OCI-LY7 (cell line): ENCODE measurements around the gene SERPINB13. TPM values are rescaled to one million over a fixed set of nuclear protein-coding genes. Genes with fewer than 3 reads are reported as not detected.

Experiments used
- BruUV-seq: library from RNA; stranded (reverse); fragments of 400-500 nt; replicated peaks from 2 replicates; lab custom pipeline; 2021; lab: Mats Ljungman, UMichigan
- CTCF ChIA-PET: fragments of 300-600 bp; sonication (Branson Sonifier 250); formaldehyde crosslinking; loops from one replicate; lab custom pipeline; 2022; ENCODE audit warnings: antibody characterized with exemption; ENCODE audit not compliant: unreplicated experiment; lab: Charles Lee
- POLR2A ChIA-PET: fragments of 300-600 bp; sonication (Branson Sonifier 250); formaldehyde crosslinking; loops from one replicate; lab custom pipeline; 2022; ENCODE audit warnings: antibody characterized with exemption; lab: Charles Lee
- DNase-seq: peaks from one replicate; pipeline ENCODE4 v3.0.0-alpha.2; 2015; ENCODE audit warnings: low spot score
- H2AFZ ChIP-seq: fragments of 200-600 bp; sonication (generic), shearing (Covaris generic); 2 replicates; pipeline ENCODE4 v1.6.1; 2014; ENCODE audit warnings: mild to moderate bottlenecking, antibody characterized with exemption, low read length, moderate library complexity
- H3K27ac ChIP-seq: fragments of 200-600 bp; sonication (generic); 2 replicates; pipeline ENCODE4 v1.5.1; 2014; ENCODE audit warnings: mixed run types, low read depth, mild to moderate bottlenecking, moderate library complexity, low read length, inconsistent platforms; ENCODE audit not compliant: poor library complexity, severe bottlenecking
- H3K36me3 ChIP-seq: fragments of 200-600 bp; sonication (generic); 2 replicates; pipeline ENCODE4 v1.6.1; 2014; ENCODE audit warnings: mild to moderate bottlenecking, antibody characterized with exemption, low read length, moderate library complexity, mixed read lengths; ENCODE audit not compliant: insufficient read depth
- H3K4me1 ChIP-seq: fragments of 200-600 bp; sonication (generic); 2 replicates; pipeline ENCODE4 v1.5.1; 2014; ENCODE audit warnings: mild to moderate bottlenecking, low read length; ENCODE audit not compliant: insufficient read depth, poor library complexity, severe bottlenecking
- H3K4me2 ChIP-seq: fragments of 200-600 bp; sonication (generic); 2 replicates; pipeline ENCODE4 v1.6.1; 2014; ENCODE audit warnings: mild to moderate bottlenecking, low read length
- H3K4me3 ChIP-seq: fragments of 200-600 bp; sonication (generic); 2 replicates; pipeline ENCODE4 v1.5.1; 2014; ENCODE audit warnings: mild to moderate bottlenecking, low read depth, low read length; ENCODE audit not compliant: poor library complexity, severe bottlenecking
- H3K79me2 ChIP-seq: fragments of 200-600 bp; sonication (generic); 2 replicates; pipeline ENCODE4 v1.6.1; 2016; ENCODE audit warnings: low read depth, mild to moderate bottlenecking, low read length, moderate library complexity, mixed read lengths; ENCODE audit not compliant: insufficient read depth
- H3K9me2 ChIP-seq: fragments of 200-600 bp; sonication (generic); 2 replicates; pipeline ENCODE4 v1.6.1; 2016; ENCODE audit warnings: mild to moderate bottlenecking, low read length, mixed read lengths; ENCODE audit not compliant: insufficient read depth
- H3K9me3 ChIP-seq: fragments of 200-600 bp; sonication (generic); 2 replicates; pipeline ENCODE4 v1.6.1; 2014; ENCODE audit warnings: mild to moderate bottlenecking, mixed run types, low read length, mixed read lengths
- H4K20me1 ChIP-seq: fragments of 200-600 bp; sonication (generic); 2 replicates; pipeline ENCODE4 v1.6.1; 2014; ENCODE audit warnings: mild to moderate bottlenecking, antibody characterized with exemption, low read length, moderate library complexity, mixed read lengths; ENCODE audit not compliant: insufficient read depth
- EZH2phosphoT487 ChIP-seq: fragments of 200-600 bp; sonication (generic); IDR thresholded peaks from 2 replicates; pipeline ENCODE4 v1.6.1; 2018; ENCODE audit warnings: low read depth, borderline replicate concordance, mild to moderate bottlenecking, mixed run types, antibody characterized with exemption, low read length, moderate library complexity, mixed read lengths
- intact Hi-C: fragments of 100-400 bp; cut with micrococcal nuclease; formaldehyde crosslinking; loops from one replicate; pipeline ENCODE4 v1.10.0; 2022; ENCODE audit not compliant: unreplicated experiment
- total RNA-seq, 2 experiments: library from RNA; depleted of rRNA in 1 of 2; stranded (reverse); fragments of >200 nt in 1 of 2; shearing (Covaris generic) in 1 of 2; gene quantifications; 2 replicates each; pipeline ENCODE4 v1.2.3, GENCODE V29; 2014 to 2022
- TF ChIP-seq, protein P1 (sequence below): fragments of 200-600 bp; sonication (generic); conservative IDR thresholded peaks from 2 replicates; pipeline ENCODE4 v1.5.1; 2014; ENCODE audit warnings: mild to moderate bottlenecking, antibody characterized with exemption, low read length, moderate library complexity, mixed read lengths

SERPINB13 gene
- total RNA-seq, 2 experiments from 2014 or later = not detected

DNA sequence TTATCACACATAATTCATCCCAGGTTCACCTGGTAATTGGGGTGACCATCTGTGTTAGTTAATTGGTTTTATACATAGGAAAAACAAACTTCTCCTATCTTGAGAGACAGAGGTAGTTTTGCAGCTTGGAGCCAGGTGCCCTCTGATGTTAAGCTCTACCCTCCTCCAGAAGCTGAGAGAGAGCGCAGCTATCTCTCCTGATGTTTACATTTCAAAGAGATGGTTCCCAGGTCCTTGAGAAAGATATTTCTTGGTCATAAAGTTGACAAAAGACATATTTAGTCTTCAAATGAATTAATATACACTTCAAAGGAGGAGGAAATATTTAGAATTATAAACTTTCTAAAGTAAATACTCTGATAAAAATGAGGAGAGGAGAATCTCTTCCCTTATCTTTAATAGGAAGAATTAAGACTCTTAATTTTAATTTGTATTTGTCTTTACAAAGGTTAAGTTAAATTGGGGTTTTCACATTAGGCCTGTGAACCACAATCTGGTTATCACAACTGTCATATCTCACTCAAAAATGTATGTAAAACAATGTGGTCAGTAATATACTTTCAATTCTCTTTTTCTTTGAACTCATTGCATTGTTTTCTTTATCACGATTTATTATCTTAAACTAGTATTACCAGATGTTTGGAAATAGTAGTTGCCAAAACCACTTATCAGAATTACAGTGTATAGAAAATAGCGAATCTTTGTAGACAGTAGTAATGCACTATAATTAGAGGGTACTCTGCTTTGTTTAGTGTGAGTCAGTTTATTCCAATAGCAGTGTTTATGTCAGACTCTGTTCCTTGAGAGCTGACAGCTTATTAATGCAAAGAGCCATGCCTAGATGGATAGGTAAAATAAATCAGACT, 30.1 kb downstream of the SERPINB13 start:
- no peak overlapping the region for H2AFZ ChIP-seq
- H3K79me2 ChIP-seq = no peaks in the 10 kb centered on the region
- POLR2A ChIA-PET = no interaction called here
- no TSS peak for BruUV-seq
- no peak overlapping the region for H3K4me3 ChIP-seq
- CTCF ChIA-PET = no interaction called here
- DNase-seq = no peak
- H3K4me2 ChIP-seq = no peak overlapping the region
- H3K36me3 ChIP-seq = no peaks in the 10 kb centered on the region
- H4K20me1 ChIP-seq = no peaks in the 10 kb centered on the region
- no peaks in the 10 kb centered on the region for H3K9me3 ChIP-seq
- TF ChIP-seq EZH2phosphoT487 = no peak
- TF ChIP-seq, protein P1, sequence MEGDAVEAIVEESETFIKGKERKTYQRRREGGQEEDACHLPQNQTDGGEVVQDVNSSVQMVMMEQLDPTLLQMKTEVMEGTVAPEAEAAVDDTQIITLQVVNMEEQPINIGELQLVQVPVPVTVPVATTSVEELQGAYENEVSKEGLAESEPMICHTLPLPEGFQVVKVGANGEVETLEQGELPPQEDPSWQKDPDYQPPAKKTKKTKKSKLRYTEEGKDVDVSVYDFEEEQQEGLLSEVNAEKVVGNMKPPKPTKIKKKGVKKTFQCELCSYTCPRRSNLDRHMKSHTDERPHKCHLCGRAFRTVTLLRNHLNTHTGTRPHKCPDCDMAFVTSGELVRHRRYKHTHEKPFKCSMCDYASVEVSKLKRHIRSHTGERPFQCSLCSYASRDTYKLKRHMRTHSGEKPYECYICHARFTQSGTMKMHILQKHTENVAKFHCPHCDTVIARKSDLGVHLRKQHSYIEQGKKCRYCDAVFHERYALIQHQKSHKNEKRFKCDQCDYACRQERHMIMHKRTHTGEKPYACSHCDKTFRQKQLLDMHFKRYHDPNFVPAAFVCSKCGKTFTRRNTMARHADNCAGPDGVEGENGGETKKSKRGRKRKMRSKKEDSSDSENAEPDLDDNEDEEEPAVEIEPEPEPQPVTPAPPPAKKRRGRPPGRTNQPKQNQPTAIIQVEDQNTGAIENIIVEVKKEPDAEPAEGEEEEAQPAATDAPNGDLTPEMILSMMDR = no peak
- no peaks in the 10 kb centered on the region for H3K4me1 ChIP-seq
- H3K27ac ChIP-seq = no peak overlapping the region
- H3K9me2 ChIP-seq = no peaks in the 10 kb centered on the region
- intact Hi-C loops = no loop called here

DNA sequence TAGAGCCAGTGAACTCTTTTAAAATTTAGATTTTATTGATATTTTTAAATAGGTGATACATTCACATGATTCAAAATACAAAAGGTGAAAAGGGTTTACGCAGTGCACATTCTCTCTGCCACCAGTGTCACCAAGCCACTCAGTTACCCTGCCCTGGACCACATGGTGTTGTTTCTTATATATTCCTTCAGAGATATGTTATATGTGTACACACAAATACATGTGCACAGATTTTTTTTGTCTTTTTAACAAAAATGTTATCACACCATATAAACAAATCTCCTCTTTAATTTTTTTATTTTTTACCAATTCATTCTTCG, 30.7 kb downstream of the SERPINB13 start:
- intact Hi-C loops = no loop called here
- no peak for DNase-seq
- TF ChIP-seq EZH2phosphoT487 = no peak
- TF ChIP-seq, protein P1 = no peak
- H3K36me3 ChIP-seq = no peaks in the 10 kb centered on the region
- no peaks in the 10 kb centered on the region for H3K4me1 ChIP-seq
- no peak overlapping the region for H3K4me2 ChIP-seq
- H3K27ac ChIP-seq = no peak overlapping the region
- no peak overlapping the region for H3K4me3 ChIP-seq
- H3K9me3 ChIP-seq = no peaks in the 10 kb centered on the region
- no peaks in the 10 kb centered on the region for H3K9me2 ChIP-seq
- H4K20me1 ChIP-seq = no peaks in the 10 kb centered on the region
- CTCF ChIA-PET = no interaction called here
- POLR2A ChIA-PET = no interaction called here
- H3K79me2 ChIP-seq = no peaks in the 10 kb centered on the region
- BruUV-seq = no TSS peak
- no peak overlapping the region for H2AFZ ChIP-seq

- no peaks in the 10 kb centered on the region for H3K9me2 ChIP-seq
- H3K79me2 ChIP-seq = no peaks in the 10 kb centered on the region
- H4K20me1 ChIP-seq = no peaks in the 10 kb centered on the region
- no peaks in the 10 kb centered on the region for H3K4me1 ChIP-seq
- no peak for DNase-seq
- POLR2A ChIA-PET = no interaction called here
- intact Hi-C loops = no loop called here
- BruUV-seq = no TSS peak
- CTCF ChIA-PET = interaction anchor here (0.6 kb wide), 1 partner anchor 1166 kb away, joined by 3 read pairs; no protein-coding TSS in a partner anchor
- H3K4me2 ChIP-seq = no peak overlapping the region
- no peak overlapping the region for H3K4me3 ChIP-seq
- H3K36me3 ChIP-seq = no peaks in the 10 kb centered on the region
- H3K27ac ChIP-seq = no peak overlapping the region
- TF ChIP-seq EZH2phosphoT487 = no peak
- TF ChIP-seq, protein P1 = no peak
- H2AFZ ChIP-seq = no peak overlapping the region
- H3K9me3 ChIP-seq = no peaks in the 10 kb centered on the region
Observed at GRCh38 chr18:63619661-63620060, 32.5 kb downstream of the SERPINB13 start.
